Measurements from ENCODE around the gene SYNGR1. TPM values are rescaled to one million over a fixed set of nuclear protein-coding genes. Genes with fewer than 3 reads are reported as not detected.

The SYNGR1 gene
- total and polyA plus RNA-seq, 2 donors (not counting 1 experiment from before 2014, with no cell fraction given): 13.0 to 13.5 TPM

DNA sequence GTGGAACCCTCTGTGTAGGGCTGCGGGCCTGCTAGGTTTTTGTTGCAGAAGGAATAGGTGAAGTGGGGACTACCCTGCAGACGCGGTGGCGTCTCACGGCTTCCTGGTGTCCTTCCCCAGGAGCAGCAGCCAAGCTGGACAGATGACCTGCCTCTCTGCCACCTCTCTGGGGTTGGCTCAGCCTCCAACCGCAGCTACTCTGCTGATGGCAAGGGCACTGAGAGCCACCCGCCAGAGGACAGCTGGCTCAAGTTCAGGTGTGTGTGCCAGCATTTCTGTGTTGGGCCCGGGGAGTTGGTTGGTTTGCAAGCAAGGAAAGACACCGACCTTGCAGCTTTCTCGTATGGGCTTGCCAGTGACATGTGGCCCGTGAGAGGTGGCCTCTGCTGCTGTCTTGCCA is 65.1 kb downstream of the SYNGR1 start:
- Histone ChIP-seq H3K27me3 (ENCODE audit: control insufficient read depth, insufficient read depth, low read length) (no peaks in the 10 kb centered on the region), H3K4me1 (ENCODE audit: control insufficient read depth, extremely low read depth, insufficient read depth, low read length) (peaks cover 2% of the 10 kb centered on the region), H3K79me2 (ENCODE audit: control insufficient read depth, insufficient read depth, low read length) (no peaks in the 10 kb centered on the region), H2AFZ (ENCODE audit: low read length) (no peak overlapping the region), H3K4me3 (replicated peaks in 1 of 4; ENCODE audit: control extremely low read depth in 1 of 4, insufficient read depth in 1 of 4, low read depth in 3 of 4, low read length in 4 of 4) (no peak overlapping the region), H3K36me3 (ENCODE audit: control insufficient read depth, insufficient read depth, low read length) (peaks cover 15% of the 10 kb centered on the region), H3K9me3 (ENCODE audit: control insufficient read depth, insufficient read depth, low read depth, low read length) (no peaks in the 10 kb centered on the region), H3K4me2 (ENCODE audit: extremely low read depth, insufficient read depth, low read length) (no peak overlapping the region), H4K20me1 (ENCODE audit: control insufficient read depth, extremely low read depth, insufficient read depth, low read length) (peaks cover 2% of the 10 kb centered on the region), H3K9ac (ENCODE audit: insufficient read depth, low read length) (no peak overlapping the region), H3K27ac (ENCODE audit: insufficient read depth, low read length) (no peak overlapping the region)
- TF ChIP-seq, protein P1, sequence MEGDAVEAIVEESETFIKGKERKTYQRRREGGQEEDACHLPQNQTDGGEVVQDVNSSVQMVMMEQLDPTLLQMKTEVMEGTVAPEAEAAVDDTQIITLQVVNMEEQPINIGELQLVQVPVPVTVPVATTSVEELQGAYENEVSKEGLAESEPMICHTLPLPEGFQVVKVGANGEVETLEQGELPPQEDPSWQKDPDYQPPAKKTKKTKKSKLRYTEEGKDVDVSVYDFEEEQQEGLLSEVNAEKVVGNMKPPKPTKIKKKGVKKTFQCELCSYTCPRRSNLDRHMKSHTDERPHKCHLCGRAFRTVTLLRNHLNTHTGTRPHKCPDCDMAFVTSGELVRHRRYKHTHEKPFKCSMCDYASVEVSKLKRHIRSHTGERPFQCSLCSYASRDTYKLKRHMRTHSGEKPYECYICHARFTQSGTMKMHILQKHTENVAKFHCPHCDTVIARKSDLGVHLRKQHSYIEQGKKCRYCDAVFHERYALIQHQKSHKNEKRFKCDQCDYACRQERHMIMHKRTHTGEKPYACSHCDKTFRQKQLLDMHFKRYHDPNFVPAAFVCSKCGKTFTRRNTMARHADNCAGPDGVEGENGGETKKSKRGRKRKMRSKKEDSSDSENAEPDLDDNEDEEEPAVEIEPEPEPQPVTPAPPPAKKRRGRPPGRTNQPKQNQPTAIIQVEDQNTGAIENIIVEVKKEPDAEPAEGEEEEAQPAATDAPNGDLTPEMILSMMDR (conservative IDR thresholded peaks at IDR 0.05 in 1 of 2, IDR thresholded peaks at IDR 0.05 in 1 of 2; ENCODE audit: low read depth in 1 of 2, low read length in 2 of 2): no peak
- no peak for TF ChIP-seq EZH2 (IDR thresholded peaks at IDR 0.05; ENCODE audit: low read length, missing control alignments)
- no peak for DNase-seq (ENCODE audit: low read depth in 2 of 2)

DNA sequence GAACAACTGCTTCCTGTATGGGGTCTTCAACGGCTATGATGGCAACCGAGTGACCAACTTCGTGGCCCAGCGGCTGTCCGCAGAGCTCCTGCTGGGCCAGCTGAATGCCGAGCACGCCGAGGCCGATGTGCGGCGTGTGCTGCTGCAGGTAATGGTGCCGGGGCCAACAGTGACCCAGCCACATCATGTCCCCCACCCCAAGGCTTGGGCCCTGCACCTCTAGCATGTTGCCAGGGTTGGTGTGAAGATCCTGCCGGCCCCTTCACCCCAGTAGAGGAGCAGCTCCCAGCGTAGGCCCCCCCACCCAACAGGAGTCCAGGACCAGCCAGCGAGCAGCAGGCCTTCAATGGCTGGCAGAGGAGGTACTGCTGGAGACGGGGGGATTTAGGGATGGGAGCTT is 65.7 kb downstream of the SYNGR1 start:
- Histone ChIP-seq H3K9ac (ENCODE audit: insufficient read depth, low read length) (no peak overlapping the region), H4K20me1 (ENCODE audit: control insufficient read depth, extremely low read depth, insufficient read depth, low read length) (peaks cover 2% of the 10 kb centered on the region), H3K9me3 (ENCODE audit: control insufficient read depth, insufficient read depth, low read depth, low read length) (no peaks in the 10 kb centered on the region), H3K36me3 (ENCODE audit: control insufficient read depth, insufficient read depth, low read length) (peaks cover 17% of the 10 kb centered on the region), H2AFZ (ENCODE audit: low read length) (no peak overlapping the region), H3K4me3 (replicated peaks in 1 of 4; ENCODE audit: control extremely low read depth in 1 of 4, insufficient read depth in 1 of 4, low read depth in 3 of 4, low read length in 4 of 4) (no peak overlapping the region), H3K27me3 (ENCODE audit: control insufficient read depth, insufficient read depth, low read length) (no peaks in the 10 kb centered on the region), H3K4me1 (ENCODE audit: control insufficient read depth, extremely low read depth, insufficient read depth, low read length) (peaks cover 2% of the 10 kb centered on the region), H3K4me2 (ENCODE audit: extremely low read depth, insufficient read depth, low read length) (no peak overlapping the region), H3K79me2 (ENCODE audit: control insufficient read depth, insufficient read depth, low read length) (no peaks in the 10 kb centered on the region), H3K27ac (ENCODE audit: insufficient read depth, low read length) (no peak overlapping the region)
- TF ChIP-seq, protein P1 (conservative IDR thresholded peaks at IDR 0.05 in 1 of 2, IDR thresholded peaks at IDR 0.05 in 1 of 2; ENCODE audit: low read depth in 1 of 2, low read length in 2 of 2): no peak
- no peak for DNase-seq (ENCODE audit: low read depth in 2 of 2)

DNA sequence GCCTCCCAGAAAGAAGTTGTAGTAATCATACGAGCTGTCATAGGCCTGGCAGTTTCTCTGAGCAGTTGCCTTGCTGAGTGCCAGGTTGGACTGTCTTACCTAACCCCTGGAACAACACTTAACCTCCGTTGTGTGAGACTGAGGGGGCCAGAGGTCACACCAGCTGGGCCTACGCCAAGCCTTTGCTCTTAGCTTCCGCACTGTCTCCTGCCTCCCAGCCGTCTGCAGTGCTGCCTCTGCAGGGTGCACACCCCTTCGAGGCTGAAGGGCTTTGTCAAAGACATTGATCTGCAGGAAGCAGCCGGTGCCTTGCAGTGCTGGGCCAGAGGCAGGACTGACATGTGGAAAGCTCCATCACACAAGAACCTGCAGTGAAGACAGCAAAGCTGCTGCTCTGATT is 66.5 kb downstream of the SYNGR1 start:
- Histone ChIP-seq H2AFZ (ENCODE audit: low read length) (no peak overlapping the region), H3K9me3 (ENCODE audit: control insufficient read depth, insufficient read depth, low read depth, low read length) (no peaks in the 10 kb centered on the region), H4K20me1 (ENCODE audit: control insufficient read depth, extremely low read depth, insufficient read depth, low read length) (peaks cover 2% of the 10 kb centered on the region), H3K4me3 (replicated peaks in 1 of 4; ENCODE audit: control extremely low read depth in 1 of 4, insufficient read depth in 1 of 4, low read depth in 3 of 4, low read length in 4 of 4) (no peak overlapping the region), H3K9ac (ENCODE audit: insufficient read depth, low read length) (no peak overlapping the region), H3K27ac (ENCODE audit: insufficient read depth, low read length) (no peak overlapping the region), H3K36me3 (ENCODE audit: control insufficient read depth, insufficient read depth, low read length) (peaks cover 18% of the 10 kb centered on the region), H3K4me1 (ENCODE audit: control insufficient read depth, extremely low read depth, insufficient read depth, low read length) (peaks cover 2% of the 10 kb centered on the region), H3K4me2 (ENCODE audit: extremely low read depth, insufficient read depth, low read length) (no peak overlapping the region), H3K79me2 (ENCODE audit: control insufficient read depth, insufficient read depth, low read length) (no peaks in the 10 kb centered on the region), H3K27me3 (ENCODE audit: control insufficient read depth, insufficient read depth, low read length) (no peaks in the 10 kb centered on the region)
- TF ChIP-seq, protein P1 (conservative IDR thresholded peaks at IDR 0.05 in 1 of 2, IDR thresholded peaks at IDR 0.05 in 1 of 2; ENCODE audit: low read depth in 1 of 2, low read length in 2 of 2): no peak
- TF ChIP-seq EZH2 (IDR thresholded peaks at IDR 0.05; ENCODE audit: low read length, missing control alignments): no peak
- DNase-seq (ENCODE audit: low read depth in 2 of 2): no peak
